ENCODE measurements around the gene NT5M.

NT5M gene

DNA sequence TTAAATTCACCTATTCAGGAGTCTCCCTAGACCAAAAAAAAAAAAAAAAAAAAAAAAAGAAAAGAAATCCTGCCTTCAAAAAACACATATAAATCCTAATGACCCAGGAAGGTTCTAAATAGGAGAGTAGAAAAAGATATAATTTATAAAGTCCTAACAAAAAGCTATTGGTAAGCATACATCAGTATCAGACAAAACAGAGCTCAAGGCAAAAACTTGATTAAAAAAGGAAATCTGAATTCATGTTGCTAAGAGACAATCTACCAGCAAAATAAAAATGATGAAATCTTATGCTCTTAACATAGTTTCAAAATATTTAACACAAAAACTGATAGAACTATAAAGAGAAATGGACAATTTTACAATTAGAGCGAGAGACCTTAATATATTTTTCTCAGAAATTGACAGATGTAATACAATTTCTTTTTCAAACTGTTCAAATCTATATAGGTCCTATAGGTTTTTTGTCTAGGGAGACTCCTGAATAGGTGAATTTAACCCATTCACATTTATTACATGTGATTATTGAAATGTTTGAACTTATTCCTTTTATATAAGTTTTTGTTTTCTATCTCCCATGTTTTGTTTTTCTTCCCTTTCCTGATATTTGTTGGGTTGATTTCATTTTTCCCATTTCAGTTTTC lies 57.0 kb downstream of the NT5M start:
- intact Hi-C loops (cut with DNase I; ENCODE audit: low total_unique reads): no loop called here
- Histone ChIP-seq H3K36me3 (no peaks in the 10 kb centered on the region), H3K27me3 (peaks cover 0 to 33% of the 10 kb centered on the region in 2 donors), H3K4me1 (peaks cover 0 to under 1% (median 0%) of the 10 kb centered on the region in 4 donors), H3K9me3 (peaks cover 0 to 4% (median 0%) of the 10 kb centered on the region in 3 donors), H3K27ac (no peak overlapping the region), H3K4me3 (no peak overlapping the region)
- DNase-seq: no peak
- TF ChIP-seq, protein P1, sequence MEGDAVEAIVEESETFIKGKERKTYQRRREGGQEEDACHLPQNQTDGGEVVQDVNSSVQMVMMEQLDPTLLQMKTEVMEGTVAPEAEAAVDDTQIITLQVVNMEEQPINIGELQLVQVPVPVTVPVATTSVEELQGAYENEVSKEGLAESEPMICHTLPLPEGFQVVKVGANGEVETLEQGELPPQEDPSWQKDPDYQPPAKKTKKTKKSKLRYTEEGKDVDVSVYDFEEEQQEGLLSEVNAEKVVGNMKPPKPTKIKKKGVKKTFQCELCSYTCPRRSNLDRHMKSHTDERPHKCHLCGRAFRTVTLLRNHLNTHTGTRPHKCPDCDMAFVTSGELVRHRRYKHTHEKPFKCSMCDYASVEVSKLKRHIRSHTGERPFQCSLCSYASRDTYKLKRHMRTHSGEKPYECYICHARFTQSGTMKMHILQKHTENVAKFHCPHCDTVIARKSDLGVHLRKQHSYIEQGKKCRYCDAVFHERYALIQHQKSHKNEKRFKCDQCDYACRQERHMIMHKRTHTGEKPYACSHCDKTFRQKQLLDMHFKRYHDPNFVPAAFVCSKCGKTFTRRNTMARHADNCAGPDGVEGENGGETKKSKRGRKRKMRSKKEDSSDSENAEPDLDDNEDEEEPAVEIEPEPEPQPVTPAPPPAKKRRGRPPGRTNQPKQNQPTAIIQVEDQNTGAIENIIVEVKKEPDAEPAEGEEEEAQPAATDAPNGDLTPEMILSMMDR (IDR thresholded peaks at IDR 0.05): no peak

DNA sequence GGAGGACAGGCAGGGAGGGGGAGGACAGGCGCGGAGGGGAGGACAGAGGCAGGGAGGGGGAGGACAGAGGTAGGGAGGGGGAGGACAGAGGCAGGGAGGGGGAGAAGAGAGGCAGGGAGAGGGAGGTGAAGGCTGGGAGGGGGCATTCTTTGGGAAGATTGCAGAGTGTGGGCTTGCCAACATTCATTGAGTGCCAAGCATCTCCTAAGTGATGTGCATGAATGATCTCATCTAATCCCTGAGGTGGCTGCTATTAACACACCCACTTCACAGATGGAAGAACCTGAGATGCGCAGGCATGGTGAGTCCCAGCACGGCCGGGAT lies 58.3 kb downstream of the NT5M start:
- H3K36me3 ChIP-seq: peaks cover 0 to 4% (median 0%) of the 10 kb centered on the region in 3 donors
- DNase-seq: peak in 1 of 2 donors; percentile 37
- intact Hi-C loops (cut with DNase I; ENCODE audit: low total_unique reads): no loop called here
- H3K4me1 ChIP-seq: no peaks in the 10 kb centered on the region
- H3K4me3 ChIP-seq: no peak overlapping the region
- H3K9me3 ChIP-seq: peaks cover 0 to 6% (median 4%) of the 10 kb centered on the region in 3 donors
- TF ChIP-seq, protein P1 (IDR thresholded peaks at IDR 0.05): no peak
- H3K27me3 ChIP-seq: peaks cover 0 to 44% of the 10 kb centered on the region in 2 donors
- no peak overlapping the region for H3K27ac ChIP-seq

DNA sequence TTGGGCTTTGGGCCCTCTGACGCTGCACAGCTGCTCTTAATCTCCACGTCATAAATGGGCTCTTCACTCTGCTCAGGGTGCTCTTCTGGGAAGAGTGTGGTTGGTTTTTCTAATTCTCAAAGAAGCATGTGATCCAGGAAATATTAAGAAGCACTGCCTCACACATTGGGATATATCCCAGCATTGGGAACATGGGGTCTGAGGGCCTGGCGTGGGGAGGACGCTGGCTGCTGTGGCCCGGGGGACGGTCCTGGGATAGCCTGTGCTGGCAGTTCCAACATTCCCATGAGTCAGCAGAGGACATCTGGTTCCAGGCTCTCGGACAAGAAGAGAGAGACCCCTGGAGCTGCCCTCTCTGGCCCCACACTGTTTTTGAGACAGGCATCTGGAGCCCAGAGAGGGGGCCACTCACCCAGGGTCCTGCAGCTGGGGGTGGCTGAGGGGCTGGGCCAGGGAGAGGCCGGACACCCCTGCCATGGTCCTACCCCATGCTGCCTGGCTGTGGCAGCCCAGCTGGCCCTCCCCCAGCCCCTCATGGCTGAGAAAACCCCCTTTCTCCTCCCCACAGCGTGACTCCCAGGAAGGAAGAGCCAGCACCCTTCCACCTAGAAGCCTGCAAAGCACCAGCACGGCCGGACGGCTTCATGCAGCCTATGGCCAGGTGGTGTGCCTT lies 58.8 kb downstream of the NT5M start:
- H3K27ac ChIP-seq: no peak overlapping the region
- intact Hi-C loops (cut with DNase I; ENCODE audit: low total_unique reads): no loop called here
- peak in 1 of 2 donors; percentile 51 for DNase-seq

DNA sequence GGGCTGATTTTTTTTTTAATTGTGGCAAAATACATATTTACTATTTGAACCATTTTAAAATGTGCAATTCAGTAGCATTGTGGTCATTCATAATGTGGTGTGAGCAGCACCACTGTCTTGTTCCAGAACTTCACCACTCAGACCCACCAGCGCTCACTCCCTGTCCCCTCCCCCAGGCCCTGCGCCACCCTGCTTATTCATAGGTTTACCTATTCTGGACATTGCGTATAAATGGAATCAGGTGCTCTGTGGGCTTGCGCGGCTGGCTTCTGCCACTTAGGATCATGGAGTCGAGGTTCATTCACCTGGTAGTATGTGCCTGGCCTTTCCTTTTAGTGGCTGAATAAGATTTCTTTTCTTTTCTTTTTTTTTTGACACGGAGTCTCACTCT lies 59.4 kb downstream of the NT5M start:
- peak in 1 of 2 donors; percentile 20 for DNase-seq
- TF ChIP-seq, protein P1 (IDR thresholded peaks at IDR 0.05): no peak
- Histone ChIP-seq H3K4me1 (no peaks in the 10 kb centered on the region), H3K27me3 (peaks cover 0 to 51% of the 10 kb centered on the region in 2 donors), H3K9me3 (peaks cover 0 to 6% (median 4%) of the 10 kb centered on the region in 3 donors), H3K27ac (no peak overlapping the region), H3K4me3 (no peak overlapping the region), H3K36me3 (peaks cover 0 to 4% (median 0%) of the 10 kb centered on the region in 3 donors)
- intact Hi-C loops (cut with DNase I; ENCODE audit: low total_unique reads): no loop called here

More for the DNA sequence above, 58.8 kb downstream of the NT5M start:
- H3K9me3 ChIP-seq: peaks cover 0 to 6% (median 4%) of the 10 kb centered on the region in 3 donors
- no peaks in the 10 kb centered on the region for H3K4me1 ChIP-seq
- TF ChIP-seq, protein P1 (IDR thresholded peaks at IDR 0.05): no peak
- H3K36me3 ChIP-seq: peaks cover 0 to 4% (median 0%) of the 10 kb centered on the region in 3 donors
- H3K4me3 ChIP-seq: no peak overlapping the region
- peaks cover 0 to 45% of the 10 kb centered on the region in 2 donors for H3K27me3 ChIP-seq

DNA sequence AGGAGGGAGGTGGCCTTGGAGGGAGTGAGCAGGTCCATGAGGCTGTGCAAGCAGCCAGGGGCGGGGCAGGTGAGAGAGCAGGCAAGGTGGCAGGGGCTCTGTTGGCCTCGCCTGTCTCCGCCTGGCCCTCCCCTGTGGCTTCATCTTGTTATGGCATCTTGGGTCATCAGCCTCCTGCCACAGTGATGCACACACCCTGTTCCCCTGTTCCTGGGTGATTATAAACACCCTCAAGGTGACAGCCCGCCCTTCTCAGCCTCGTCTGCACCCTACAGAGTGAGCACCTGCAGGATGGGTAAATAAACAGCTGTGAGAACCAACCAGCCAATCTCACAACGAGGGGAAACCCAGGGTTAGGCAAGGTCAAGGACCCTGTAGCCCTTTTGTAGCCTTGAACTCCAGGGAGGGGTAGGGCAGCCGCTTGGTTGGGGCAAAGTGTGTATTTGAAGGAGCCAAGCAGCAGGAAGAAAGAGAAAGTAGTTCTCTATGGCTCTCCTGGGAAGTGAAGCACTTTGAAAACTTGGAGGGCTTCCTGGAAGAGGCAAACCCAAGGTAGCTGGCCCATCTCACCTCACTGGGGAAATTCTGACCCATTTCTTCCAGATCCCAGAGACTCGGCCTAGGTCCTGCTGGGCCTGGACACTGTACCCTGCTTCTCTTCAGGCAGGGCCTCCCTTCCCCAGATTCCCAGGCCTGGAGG lies 60.6 kb downstream of the NT5M start:
- peak in 1 of 2 donors; percentile 58 for DNase-seq
- Histone ChIP-seq H3K4me3 (no peak overlapping the region), H3K4me1 (no peaks in the 10 kb centered on the region), H3K36me3 (peaks cover 0 to 4% (median 0%) of the 10 kb centered on the region in 3 donors), H3K27me3 (peaks cover 0 to 54% of the 10 kb centered on the region in 2 donors), H3K27ac (no peak overlapping the region), H3K9me3 (peaks cover 0 to 6% (median 4%) of the 10 kb centered on the region in 3 donors)
- intact Hi-C loops (cut with DNase I; ENCODE audit: low total_unique reads): no loop called here
- TF ChIP-seq, protein P1 (IDR thresholded peaks at IDR 0.05): no peak
